Uterus (tissue), 4 donors: ENCODE results near the gene GSC2. TPM values are rescaled to one million over a fixed set of nuclear protein-coding genes. Genes with fewer than 3 reads are reported as not detected.

ENCODE experiments used
- DNase-seq, 2 donors: peaks; one replicate each; pipeline ENCODE4 v3.0.0-alpha.2; 2019 to 2020
- H3K27ac ChIP-seq, 2 donors: fragments of 200-600 bp; sonication (generic); 1 replicate in 1 of 2; 2 replicates in 1 of 2; pipeline ENCODE4 v1.5.1; 2016 to 2018
- H3K27me3 ChIP-seq, 2 donors: fragments of 200-600 bp; sonication (generic); one replicate each; pipeline ENCODE4 v1.5.1; 2018 to 2019; ENCODE audit warnings: control low read depth in 1 of 2
- H3K36me3 ChIP-seq, 2 donors: fragments of 200-600 bp; sonication (generic); one replicate each; pipeline ENCODE4 v1.5.1; 2019; ENCODE audit warnings: control low read depth in 1 of 2
- H3K4me1 ChIP-seq, 2 donors: fragments of 200-600 bp; sonication (generic); one replicate each; pipeline ENCODE4 v1.5.1; 2018 to 2019; ENCODE audit warnings: control low read depth in 1 of 2
- H3K4me3 ChIP-seq, 2 donors: fragments of 200-600 bp; sonication (generic); 1 replicate in 1 of 2; 2 replicates in 1 of 2; pipeline ENCODE4 v1.5.1; 2018 to 2019; ENCODE audit warnings: mild to moderate bottlenecking in 1 of 2
- H3K9me3 ChIP-seq, 2 donors: fragments of 200-600 bp; sonication (generic); one replicate each; pipeline ENCODE4 v1.5.1; 2019; ENCODE audit warnings: control low read depth in 1 of 2
- POLR2A ChIP-seq, 2 donors: fragments of 450-650 bp; IDR thresholded peaks; one replicate each; pipeline ENCODE4 v1.6.1; 2016; ENCODE audit warnings: antibody characterized with exemption in 2 of 2, mild to moderate bottlenecking in 1 of 2, moderate library complexity in 1 of 2
- intact Hi-C: fragments of 100-400 bp; cut with DNase I; formaldehyde crosslinking; loops from one replicate; pipeline ENCODE4 v1.15.1; 2023; ENCODE audit warnings: low total_unique reads
- total RNA-seq, 4 donors: library from RNA; depleted of rRNA in 3 of 4; stranded (reverse); fragments of >200 nt in 3 of 4; gene quantifications; one replicate each; pipeline versions ENCODE4 v1.1.0 to v1.2.4, GENCODE V29; 2014 to 2023
- TF ChIP-seq, protein P1 (sequence below), 4 experiments: fragments of 200-600 bp in 2 of 4; fragments of 450-650 bp in 2 of 4; sonication (generic) in 2 of 4; IDR thresholded peaks; one replicate each; pipeline ENCODE4 v1.5.1; 2016 to 2019; ENCODE audit warnings: antibody characterized with exemption in 4 of 4, mild to moderate bottlenecking in 2 of 4, moderate library complexity in 1 of 4
- donor health status: DM: yes; HTN: yes; CAD: no.

GSC2 gene
- total RNA-seq, 4 donors from 2014 or later = not detected

DNA sequence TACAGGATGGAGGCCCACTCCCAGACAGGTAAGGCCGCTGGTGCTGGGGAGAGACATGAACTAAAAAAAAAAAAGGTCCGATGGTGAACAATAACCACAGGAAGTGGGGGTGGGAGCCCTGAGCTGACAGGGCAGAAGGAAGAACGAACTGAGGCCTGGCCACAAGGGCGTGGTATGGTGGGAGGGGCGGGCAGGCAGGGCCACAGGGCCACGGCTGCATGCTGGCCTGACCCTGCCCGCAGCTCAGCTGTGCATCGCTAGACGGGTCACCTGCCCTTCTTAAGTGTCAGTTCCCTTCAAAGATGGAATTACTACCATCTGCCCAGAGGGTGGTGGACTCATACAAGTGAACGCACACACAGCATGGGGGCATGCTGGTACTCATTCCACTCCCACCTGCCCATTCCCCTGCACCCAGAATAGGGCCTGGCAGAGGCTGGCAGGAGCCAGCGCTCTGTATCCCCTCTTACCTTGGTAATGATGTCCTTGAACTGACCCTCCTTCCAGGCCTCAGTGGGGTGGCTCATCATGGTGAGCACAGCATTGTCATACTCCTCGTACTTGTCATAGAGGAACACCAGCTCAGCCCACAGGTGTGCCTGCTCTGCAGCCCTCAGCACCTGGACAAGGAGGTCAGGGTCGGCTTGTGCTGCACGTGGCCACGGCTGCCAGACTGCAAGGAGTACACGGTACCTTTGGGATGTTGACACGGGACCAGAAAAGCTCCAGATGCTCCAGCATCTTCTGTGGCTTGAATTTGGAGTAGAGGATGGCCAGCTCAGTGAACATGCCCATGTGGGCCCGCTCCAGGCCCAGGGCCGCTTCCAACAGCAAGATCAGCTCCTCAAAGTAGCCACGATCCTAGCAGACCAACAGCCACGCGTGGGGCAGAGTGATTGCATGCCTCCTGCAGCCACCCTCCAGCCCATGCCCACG is 46.0 kb upstream of the GSC2 start:
- intact Hi-C loops = no loop called here
- TF ChIP-seq, protein P1, sequence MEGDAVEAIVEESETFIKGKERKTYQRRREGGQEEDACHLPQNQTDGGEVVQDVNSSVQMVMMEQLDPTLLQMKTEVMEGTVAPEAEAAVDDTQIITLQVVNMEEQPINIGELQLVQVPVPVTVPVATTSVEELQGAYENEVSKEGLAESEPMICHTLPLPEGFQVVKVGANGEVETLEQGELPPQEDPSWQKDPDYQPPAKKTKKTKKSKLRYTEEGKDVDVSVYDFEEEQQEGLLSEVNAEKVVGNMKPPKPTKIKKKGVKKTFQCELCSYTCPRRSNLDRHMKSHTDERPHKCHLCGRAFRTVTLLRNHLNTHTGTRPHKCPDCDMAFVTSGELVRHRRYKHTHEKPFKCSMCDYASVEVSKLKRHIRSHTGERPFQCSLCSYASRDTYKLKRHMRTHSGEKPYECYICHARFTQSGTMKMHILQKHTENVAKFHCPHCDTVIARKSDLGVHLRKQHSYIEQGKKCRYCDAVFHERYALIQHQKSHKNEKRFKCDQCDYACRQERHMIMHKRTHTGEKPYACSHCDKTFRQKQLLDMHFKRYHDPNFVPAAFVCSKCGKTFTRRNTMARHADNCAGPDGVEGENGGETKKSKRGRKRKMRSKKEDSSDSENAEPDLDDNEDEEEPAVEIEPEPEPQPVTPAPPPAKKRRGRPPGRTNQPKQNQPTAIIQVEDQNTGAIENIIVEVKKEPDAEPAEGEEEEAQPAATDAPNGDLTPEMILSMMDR (IDR thresholded peaks at IDR 0.05) = no peak
- no peak for TF ChIP-seq POLR2A (IDR thresholded peaks at IDR 0.05)
- H3K36me3 ChIP-seq = no peaks in the 10 kb centered on the region
- no peaks in the 10 kb centered on the region for H3K9me3 ChIP-seq
- no peaks in the 10 kb centered on the region for H3K27me3 ChIP-seq
- DNase-seq = no peak
- no peak overlapping the region for H3K27ac ChIP-seq
- no peak overlapping the region for H3K4me3 ChIP-seq
- no peaks in the 10 kb centered on the region for H3K4me1 ChIP-seq

DNA sequence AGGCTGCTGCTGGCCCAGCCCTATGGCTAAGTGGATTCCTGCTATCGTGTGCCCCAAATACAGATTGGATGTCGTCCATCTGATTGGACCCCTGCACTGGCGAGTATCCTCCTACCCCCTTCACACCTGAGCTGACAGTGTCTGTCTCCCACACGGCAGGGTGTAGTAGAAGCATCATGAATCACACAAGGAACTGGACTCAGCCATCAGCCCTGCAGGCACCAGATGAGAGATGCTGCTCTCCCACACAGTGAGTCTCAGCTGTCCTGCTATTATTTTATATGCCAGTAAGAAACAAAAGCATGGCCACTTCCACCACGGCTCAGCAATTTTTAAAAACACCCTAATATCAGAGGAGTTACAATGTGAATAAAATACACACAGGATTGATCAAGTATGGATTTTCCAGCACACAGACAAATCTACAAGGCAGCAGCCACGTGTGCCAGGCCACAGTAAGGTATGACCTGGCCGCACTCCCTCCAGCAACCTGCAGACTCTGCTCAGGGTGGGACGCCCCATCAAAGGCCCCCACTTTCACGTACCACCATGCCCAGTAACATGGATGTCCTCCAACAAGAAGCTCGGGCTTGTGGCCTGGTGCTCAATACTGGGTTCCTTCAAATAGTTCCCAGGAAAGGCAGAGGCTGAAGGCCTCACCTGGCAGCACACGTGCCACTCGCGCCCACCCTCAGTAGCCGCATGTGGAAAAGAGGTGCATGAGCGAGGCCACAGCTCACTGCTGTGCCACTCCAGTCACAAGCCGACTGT is 44.9 kb upstream of the GSC2 start:
- H3K4me1 ChIP-seq = no peaks in the 10 kb centered on the region
- DNase-seq = no peak
- intact Hi-C loops = no loop called here
- H3K27me3 ChIP-seq = no peaks in the 10 kb centered on the region
- no peaks in the 10 kb centered on the region for H3K36me3 ChIP-seq
- no peaks in the 10 kb centered on the region for H3K9me3 ChIP-seq
- no peak overlapping the region for H3K4me3 ChIP-seq
- H3K27ac ChIP-seq = no peak overlapping the region
- TF ChIP-seq, protein P1 (IDR thresholded peaks at IDR 0.05) = no peak
- no peak for TF ChIP-seq POLR2A (IDR thresholded peaks at IDR 0.05)

DNA sequence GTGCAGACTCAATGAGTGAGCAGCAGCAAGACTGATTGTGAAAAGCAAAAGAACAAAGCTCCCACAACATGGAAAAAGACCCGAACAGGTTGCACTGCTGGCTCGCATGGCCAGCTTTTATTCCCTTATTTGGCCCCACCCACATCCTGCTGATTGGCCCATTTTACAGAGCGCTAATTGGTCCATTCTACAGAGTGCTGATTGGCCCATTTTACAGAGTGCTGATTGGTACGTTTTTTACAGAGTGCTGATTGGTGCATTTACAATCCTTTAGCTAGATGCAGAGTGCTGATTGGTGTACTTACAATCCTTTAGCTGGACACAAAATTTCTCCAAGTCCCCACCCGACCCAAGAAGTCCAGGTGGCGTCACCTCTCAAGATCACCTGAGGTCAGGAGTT is 43.8 kb upstream of the GSC2 start:
- no peak for DNase-seq
- no peaks in the 10 kb centered on the region for H3K36me3 ChIP-seq
- H3K4me3 ChIP-seq = no peak overlapping the region
- H3K27me3 ChIP-seq = no peaks in the 10 kb centered on the region
- TF ChIP-seq, protein P1 (IDR thresholded peaks at IDR 0.05) = no peak
- TF ChIP-seq POLR2A (IDR thresholded peaks at IDR 0.05) = no peak
- intact Hi-C loops = no loop called here
- no peak overlapping the region for H3K27ac ChIP-seq
- no peaks in the 10 kb centered on the region for H3K4me1 ChIP-seq
- H3K9me3 ChIP-seq = no peaks in the 10 kb centered on the region

DNA sequence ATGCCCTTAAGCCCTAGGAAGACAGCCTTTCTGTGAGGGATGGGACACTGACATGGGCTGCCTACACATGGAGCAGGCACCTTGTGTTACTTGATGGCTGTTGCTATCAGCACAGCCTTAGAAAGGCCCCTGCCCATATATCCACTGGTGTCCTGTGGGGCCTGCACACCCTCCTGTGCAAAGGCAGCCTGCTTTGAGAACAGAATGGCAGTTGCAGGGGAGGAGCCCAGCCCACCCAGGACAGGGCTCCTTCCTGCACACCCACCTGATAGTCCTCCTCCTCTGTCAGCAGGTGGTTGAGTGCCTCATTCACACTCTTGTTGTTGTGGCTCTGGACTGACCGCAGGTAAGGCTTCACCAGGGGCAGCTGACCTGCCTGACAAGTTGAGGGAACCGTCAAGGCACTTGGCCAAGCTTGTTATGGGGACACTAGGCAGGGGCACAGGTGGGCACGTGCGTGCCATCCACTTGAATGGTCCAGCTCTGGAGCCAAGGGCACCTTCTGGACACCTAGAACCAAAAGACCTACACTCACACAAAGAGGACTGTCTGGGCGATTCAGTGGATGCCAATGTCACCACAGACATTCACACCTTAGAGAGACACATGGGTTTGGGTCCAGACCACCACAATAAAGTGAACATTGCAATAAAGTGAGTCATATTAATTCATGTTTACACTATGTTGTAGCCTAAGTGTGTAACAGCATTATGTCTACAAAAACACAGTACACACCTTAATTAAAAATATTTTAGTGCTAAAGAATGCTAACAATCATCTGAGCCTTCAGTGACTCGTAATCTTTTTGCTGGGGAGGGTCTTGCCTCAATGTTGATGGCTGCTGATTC is 37.8 kb upstream of the GSC2 start:
- Histone ChIP-seq H3K9me3 (no peaks in the 10 kb centered on the region), H3K27ac (no peak overlapping the region), H3K4me3 (no peak overlapping the region), H3K27me3 (no peaks in the 10 kb centered on the region), H3K36me3 (no peaks in the 10 kb centered on the region), H3K4me1 (no peaks in the 10 kb centered on the region)
- TF ChIP-seq, protein P1 (IDR thresholded peaks at IDR 0.05) = no peak
- TF ChIP-seq POLR2A (IDR thresholded peaks at IDR 0.05) = no peak
- intact Hi-C loops = no loop called here
- DNase-seq = no peak
